Panc1 (cell line): ENCODE measurements around the gene MFAP5.

Experiments
- TF ChIP-seq, protein P1 (sequence below), 2 experiments: IDR thresholded peaks; 2 replicates each; pipeline ENCODE4 v1.6.1; 2011 to 2012; ENCODE audit warnings: low read depth in 2 of 2, control low read depth in 1 of 2, low read length in 1 of 2, mild to moderate bottlenecking in 1 of 2, moderate library complexity in 1 of 2; ENCODE audit not compliant: insufficient read depth in 1 of 2
- TF ChIP-seq, protein P2 (sequence below): fragments of 450-650 bp; IDR thresholded peaks from 2 replicates; pipeline ENCODE4 v1.5.1; 2017; ENCODE audit warnings: mild to moderate bottlenecking

DNA sequence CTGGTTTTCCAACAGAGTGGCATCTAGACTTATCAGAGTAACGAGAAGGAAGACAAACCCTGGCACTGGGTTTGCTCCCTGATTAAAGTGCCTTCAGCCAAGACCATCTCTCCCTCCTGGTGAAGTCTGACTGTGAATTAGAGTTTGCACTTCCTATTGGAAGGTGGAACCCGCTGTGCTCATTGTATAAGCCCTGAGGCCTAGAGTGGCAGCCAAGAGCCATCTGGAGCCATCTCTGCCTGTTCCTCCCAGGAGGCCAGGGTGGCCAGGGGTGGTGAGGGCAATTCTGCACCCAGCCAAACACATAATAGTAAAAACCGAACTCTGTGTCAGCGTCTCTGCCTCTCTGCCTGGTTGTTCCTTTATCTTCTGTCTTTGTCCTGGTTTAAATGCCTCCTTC lies 25.0 kb downstream of the MFAP5 start:
- TF ChIP-seq, protein P1, sequence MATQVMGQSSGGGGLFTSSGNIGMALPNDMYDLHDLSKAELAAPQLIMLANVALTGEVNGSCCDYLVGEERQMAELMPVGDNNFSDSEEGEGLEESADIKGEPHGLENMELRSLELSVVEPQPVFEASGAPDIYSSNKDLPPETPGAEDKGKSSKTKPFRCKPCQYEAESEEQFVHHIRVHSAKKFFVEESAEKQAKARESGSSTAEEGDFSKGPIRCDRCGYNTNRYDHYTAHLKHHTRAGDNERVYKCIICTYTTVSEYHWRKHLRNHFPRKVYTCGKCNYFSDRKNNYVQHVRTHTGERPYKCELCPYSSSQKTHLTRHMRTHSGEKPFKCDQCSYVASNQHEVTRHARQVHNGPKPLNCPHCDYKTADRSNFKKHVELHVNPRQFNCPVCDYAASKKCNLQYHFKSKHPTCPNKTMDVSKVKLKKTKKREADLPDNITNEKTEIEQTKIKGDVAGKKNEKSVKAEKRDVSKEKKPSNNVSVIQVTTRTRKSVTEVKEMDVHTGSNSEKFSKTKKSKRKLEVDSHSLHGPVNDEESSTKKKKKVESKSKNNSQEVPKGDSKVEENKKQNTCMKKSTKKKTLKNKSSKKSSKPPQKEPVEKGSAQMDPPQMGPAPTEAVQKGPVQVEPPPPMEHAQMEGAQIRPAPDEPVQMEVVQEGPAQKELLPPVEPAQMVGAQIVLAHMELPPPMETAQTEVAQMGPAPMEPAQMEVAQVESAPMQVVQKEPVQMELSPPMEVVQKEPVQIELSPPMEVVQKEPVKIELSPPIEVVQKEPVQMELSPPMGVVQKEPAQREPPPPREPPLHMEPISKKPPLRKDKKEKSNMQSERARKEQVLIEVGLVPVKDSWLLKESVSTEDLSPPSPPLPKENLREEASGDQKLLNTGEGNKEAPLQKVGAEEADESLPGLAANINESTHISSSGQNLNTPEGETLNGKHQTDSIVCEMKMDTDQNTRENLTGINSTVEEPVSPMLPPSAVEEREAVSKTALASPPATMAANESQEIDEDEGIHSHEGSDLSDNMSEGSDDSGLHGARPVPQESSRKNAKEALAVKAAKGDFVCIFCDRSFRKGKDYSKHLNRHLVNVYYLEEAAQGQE (IDR thresholded peaks at IDR 0.05; ENCODE audit: insufficient read depth in 1 of 2, low read depth in 2 of 2, low read length in 1 of 2) = no peak
- TF ChIP-seq, protein P2, sequence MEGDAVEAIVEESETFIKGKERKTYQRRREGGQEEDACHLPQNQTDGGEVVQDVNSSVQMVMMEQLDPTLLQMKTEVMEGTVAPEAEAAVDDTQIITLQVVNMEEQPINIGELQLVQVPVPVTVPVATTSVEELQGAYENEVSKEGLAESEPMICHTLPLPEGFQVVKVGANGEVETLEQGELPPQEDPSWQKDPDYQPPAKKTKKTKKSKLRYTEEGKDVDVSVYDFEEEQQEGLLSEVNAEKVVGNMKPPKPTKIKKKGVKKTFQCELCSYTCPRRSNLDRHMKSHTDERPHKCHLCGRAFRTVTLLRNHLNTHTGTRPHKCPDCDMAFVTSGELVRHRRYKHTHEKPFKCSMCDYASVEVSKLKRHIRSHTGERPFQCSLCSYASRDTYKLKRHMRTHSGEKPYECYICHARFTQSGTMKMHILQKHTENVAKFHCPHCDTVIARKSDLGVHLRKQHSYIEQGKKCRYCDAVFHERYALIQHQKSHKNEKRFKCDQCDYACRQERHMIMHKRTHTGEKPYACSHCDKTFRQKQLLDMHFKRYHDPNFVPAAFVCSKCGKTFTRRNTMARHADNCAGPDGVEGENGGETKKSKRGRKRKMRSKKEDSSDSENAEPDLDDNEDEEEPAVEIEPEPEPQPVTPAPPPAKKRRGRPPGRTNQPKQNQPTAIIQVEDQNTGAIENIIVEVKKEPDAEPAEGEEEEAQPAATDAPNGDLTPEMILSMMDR = no peak
